ENCODE measurements around the gene CFAP90.
A peak's percentile ranks its signal among the peaks of the same experiment; 100 is the strongest.

The CFAP90 gene

GRCh38 chr5:7850395-7851239, at the start of gene CFAP90:
Gene CFAP90 (minus strand): TSS chr5:7851133. CDS start chr5:7851021, 112 bp downstream.
- DNase-seq = peak; percentile 77

GRCh38 chr5:7897014-7897600, 46.2 kb upstream of the CFAP90 start:
- no peak for DNase-seq

- no peak for DNase-seq
Measured at GRCh38 chr5:7894860-7895259, 43.9 kb upstream of the CFAP90 start.

- no peak for DNase-seq
Measured at GRCh38 chr5:7894439-7894838, 43.5 kb upstream of the CFAP90 start.

- DNase-seq = no peak
Measured at GRCh38 chr5:7888901-7889300, 38.0 kb upstream of the CFAP90 start.

GRCh38 chr5:7886849-7887475, 36.0 kb upstream of the CFAP90 start:
- peak; percentile 30 for DNase-seq

GRCh38 chr5:7884491-7885267, 33.7 kb upstream of the CFAP90 start:
- DNase-seq = no peak

GRCh38 chr5:7882926-7883325, 32.0 kb upstream of the CFAP90 start:
- DNase-seq = no peak

GRCh38 chr5:7881816-7882215, 30.9 kb upstream of the CFAP90 start:
- DNase-seq = no peak

GRCh38 chr5:7881091-7881490, 30.2 kb upstream of the CFAP90 start:
- no peak for DNase-seq

- DNase-seq = no peak
Measured at GRCh38 chr5:7878381-7878873, 27.5 kb upstream of the CFAP90 start.

- DNase-seq = no peak
Measured at GRCh38 chr5:7877851-7878250, 26.9 kb upstream of the CFAP90 start.

- DNase-seq = no peak
Measured at GRCh38 chr5:7876867-7877266, 25.9 kb upstream of the CFAP90 start.

GRCh38 chr5:7875151-7875550, 24.2 kb upstream of the CFAP90 start:
- DNase-seq = no peak

- no peak for DNase-seq
Measured at GRCh38 chr5:7874639-7875038, 23.7 kb upstream of the CFAP90 start.

- no peak for DNase-seq
Measured at GRCh38 chr5:7873216-7873615, 22.3 kb upstream of the CFAP90 start.

GRCh38 chr5:7872517-7873130, 21.7 kb upstream of the CFAP90 start:
- no peak for DNase-seq

- no peak for DNase-seq
Measured at GRCh38 chr5:7871653-7872052, 20.7 kb upstream of the CFAP90 start.

- peak; percentile 27 for DNase-seq
Measured at GRCh38 chr5:7869474-7870136, 18.7 kb upstream of the CFAP90 start.

GRCh38 chr5:7868773-7869473, 18.0 kb upstream of the CFAP90 start, which contains the start of the genes FASTKD3 and MTRR:
Gene FASTKD3 (minus strand): TSS chr5:7869031. CDS start chr5:7868083, 948 bp downstream.
Gene MTRR (plus strand): TSS chr5:7869148. CDS start chr5:7870795, 1,647 bp downstream.
- peak; percentile 95 for DNase-seq

GRCh38 chr5:7868427-7868772, 17.5 kb upstream of the CFAP90 start:
- DNase-seq = no peak
